ENCODE results near the gene FCN1. TPM values are rescaled to one million over a fixed set of nuclear protein-coding genes. Genes with fewer than 3 reads are reported as not detected.

Gene FCN1
- total and polyA plus RNA-seq, 10 of the 15 experiments (the other 5 are each of a cell fraction or from before 2014, with no cell fraction given), result 0.08 TPM; not detected in 9

DNA sequence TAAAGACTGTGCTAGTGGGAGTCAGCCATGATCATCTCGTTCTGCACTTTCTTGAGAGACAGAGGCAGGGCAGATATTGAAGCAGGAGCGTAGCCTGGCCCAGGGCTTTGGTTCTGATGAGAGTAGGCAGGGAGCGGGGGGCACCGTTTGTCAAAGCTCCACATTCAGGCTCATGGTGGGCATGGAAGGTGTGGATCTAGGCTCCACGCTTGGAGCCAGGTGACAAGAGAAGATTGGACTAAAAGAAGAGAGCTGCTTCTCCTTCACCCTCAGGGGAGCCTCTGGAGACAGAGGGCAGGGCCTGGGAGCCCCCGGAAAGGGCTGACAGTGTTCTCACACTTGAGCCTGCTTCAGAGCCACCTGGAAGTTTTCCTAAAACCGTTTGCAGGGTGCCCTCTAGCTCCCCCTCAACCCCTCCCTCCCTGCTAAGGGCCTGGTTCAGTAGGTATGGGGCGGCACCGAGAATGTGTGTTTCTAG is 61.8 kb downstream of the FCN1 start:
- Histone ChIP-seq H3K27ac (ENCODE audit: control insufficient read depth, insufficient read depth) (no peak overlapping the region), H3K27me3 (replicated peaks in 1 of 2; ENCODE audit: control insufficient read depth in 2 of 2, insufficient read depth in 2 of 2, low read length in 1 of 2) (no peaks in the 10 kb centered on the region), H3K9ac (ENCODE audit: control insufficient read depth, insufficient read depth, low read length) (no peak overlapping the region), H2AFZ (ENCODE audit: control insufficient read depth, low read depth, low read length) (no peak overlapping the region), H3K36me3 (ENCODE audit: control insufficient read depth in 2 of 2, insufficient read depth in 2 of 2, low read length in 1 of 2) (no peaks in the 10 kb centered on the region), H3K79me2 (ENCODE audit: control insufficient read depth, insufficient read depth, low read length) (no peaks in the 10 kb centered on the region), H3K4me2 (ENCODE audit: control insufficient read depth, insufficient read depth) (no peak overlapping the region), H3K4me3 (no peak overlapping the region), H3K4me1 (ENCODE audit: control insufficient read depth, insufficient read depth, low read length) (peaks cover 22% of the 10 kb centered on the region), H4K20me1 (ENCODE audit: control insufficient read depth, insufficient read depth) (no peaks in the 10 kb centered on the region), H3K9me3 (replicated peaks; ENCODE audit: control insufficient read depth, insufficient read depth, low read length) (peaks cover 3% of the 10 kb centered on the region; the same call in 2 of the 3 replicates)
- SMC1A ChIA-PET (ENCODE audit: uncharacterized antibody, unreplicated experiment), result no interaction called here
- FAIRE-seq, result no peak
- no peak for ATAC-seq
- RAD21 ChIA-PET (ENCODE audit: unreplicated experiment), result no interaction called here
- in situ Hi-C loops (cut with MboI) (no loop called here), intact Hi-C loops (cut with micrococcal nuclease; ENCODE audit: unreplicated experiment) (loop anchor here (5.0 kb wide), 1 partner anchor 131 kb away; no protein-coding TSS in a partner anchor)
- WGBS (ENCODE audit: insufficient coverage, insufficient replicate concordance, low lambda C conversion rate, missing lambda C conversion rate), result 39% methylated on average over 7 of the region's 9 CpGs
- no peak for DNase-seq (ENCODE audit: low read depth, low spot score)
- CTCF ChIA-PET, result no interaction called here
- no TSS peak for BruUV-seq (replicated peaks)
- POLR2A ChIA-PET, result no interaction called here
- TF ChIP-seq, protein P1, sequence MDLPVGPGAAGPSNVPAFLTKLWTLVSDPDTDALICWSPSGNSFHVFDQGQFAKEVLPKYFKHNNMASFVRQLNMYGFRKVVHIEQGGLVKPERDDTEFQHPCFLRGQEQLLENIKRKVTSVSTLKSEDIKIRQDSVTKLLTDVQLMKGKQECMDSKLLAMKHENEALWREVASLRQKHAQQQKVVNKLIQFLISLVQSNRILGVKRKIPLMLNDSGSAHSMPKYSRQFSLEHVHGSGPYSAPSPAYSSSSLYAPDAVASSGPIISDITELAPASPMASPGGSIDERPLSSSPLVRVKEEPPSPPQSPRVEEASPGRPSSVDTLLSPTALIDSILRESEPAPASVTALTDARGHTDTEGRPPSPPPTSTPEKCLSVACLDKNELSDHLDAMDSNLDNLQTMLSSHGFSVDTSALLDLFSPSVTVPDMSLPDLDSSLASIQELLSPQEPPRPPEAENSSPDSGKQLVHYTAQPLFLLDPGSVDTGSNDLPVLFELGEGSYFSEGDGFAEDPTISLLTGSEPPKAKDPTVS (IDR thresholded peaks at IDR 0.05; ENCODE audit: low read depth, low read length), result no peak
- no peak for TF ChIP-seq SRF (IDR thresholded peaks at IDR 0.05; ENCODE audit: low read depth in 2 of 2, low read length in 2 of 2)

Small RNA genes lying within 50 kb of the gene (small RNA-seq; reads per million reads assigned to genes)
- not detected for gene AL603650.1

Other genes starting within 250 kb of the FCN1 start
- gene FCN2, start 37.1 kb downstream of the FCN1 start, total RNA-seq (2014; rRNA removed), result not detected in 2 replicates
- gene FCN2, start 37.1 kb downstream of the FCN1 start, total RNA-seq (2014; rRNA removed; fragmentation: Illumina TruSeq; extraction: Trizol), result not detected in 2 replicates
- gene FCN2, start 37.1 kb downstream of the FCN1 start, total RNA-seq (2021), result not detected in 2 replicates
- not detected in 2 replicates for gene FCN2, start 37.1 kb downstream of the FCN1 start, polyA plus RNA-seq (2011; rRNA removed)
- gene FCN2, start 37.1 kb downstream of the FCN1 start, polyA plus RNA-seq (2014; fragmentation: Illumina TruSeq; extraction: Trizol), result not detected in 2 replicates
- not detected for gene FCN2, start 37.1 kb downstream of the FCN1 start, polyA plus RNA-seq (2014; fragmentation: Nextera tagmentation; extraction: Ambion mirVana)
- gene FCN2, start 37.1 kb downstream of the FCN1 start, polyA plus RNA-seq (2014; rRNA removed), result not detected in 2 replicates
- not detected for gene FCN2, start 37.1 kb downstream of the FCN1 start, polyA plus RNA-seq (2016; fragmentation: Nextera tagmentation; extraction: Ambion mirVana)
- not detected in 2 replicates for gene OLFM1, start 169.8 kb upstream of the FCN1 start, total RNA-seq (2014; rRNA removed)
- not detected in 2 replicates for gene OLFM1, start 169.8 kb upstream of the FCN1 start, total RNA-seq (2014; rRNA removed; fragmentation: Illumina TruSeq; extraction: Trizol)
- gene OLFM1, start 169.8 kb upstream of the FCN1 start, total RNA-seq (2021), result 0.21 TPM in 1 of 2 replicates, not detected in the other
- not detected in 2 replicates for gene OLFM1, start 169.8 kb upstream of the FCN1 start, polyA plus RNA-seq (2011; rRNA removed)
- gene OLFM1, start 169.8 kb upstream of the FCN1 start, polyA plus RNA-seq (2014; fragmentation: Illumina TruSeq; extraction: Trizol), result not detected in 2 replicates
- gene OLFM1, start 169.8 kb upstream of the FCN1 start, polyA plus RNA-seq (2014; fragmentation: Nextera tagmentation; extraction: Ambion mirVana), result not detected
- not detected in 2 replicates for gene OLFM1, start 169.8 kb upstream of the FCN1 start, polyA plus RNA-seq (2014; rRNA removed)
- gene OLFM1, start 169.8 kb upstream of the FCN1 start, polyA plus RNA-seq (2016; fragmentation: Nextera tagmentation; extraction: Ambion mirVana), result not detected

Measured in GM12878 (cell line).